Neural progenitor cell (in vitro differentiated cells): Measurements from ENCODE around the gene ECM1. TPM values are rescaled to one million over a fixed set of nuclear protein-coding genes. Genes with fewer than 3 reads are reported as not detected.
A peak's percentile ranks its signal among the peaks of the same experiment; 100 is the strongest.

Source experiments
- DNase-seq: peaks from one replicate; pipeline ENCODE4 v3.0.0-alpha.2; 2016; ENCODE audit warnings: low spot score
- H2AFZ ChIP-seq: fragments of 200-600 bp; sonication (generic); replicated peaks from 2 replicates; pipeline ENCODE4 v1.6.1; 2016; ENCODE audit warnings: antibody characterized with exemption
- H3F3A ChIP-seq: fragments of 200-600 bp; sonication (generic); 2 replicates; pipeline ENCODE4 v1.6.1; 2016; ENCODE audit warnings: antibody characterized with exemption, low read depth
- H3K27ac ChIP-seq: fragments of 200-600 bp; sonication (generic); 2 replicates; pipeline ENCODE4 v1.5.1; 2016; ENCODE audit warnings: mild to moderate bottlenecking
- H3K27me3 ChIP-seq: fragments of 200-600 bp; sonication (generic); 2 replicates; pipeline ENCODE4 v1.6.1; 2016; ENCODE audit warnings: mild to moderate bottlenecking, moderate library complexity
- H3K36me3 ChIP-seq: fragments of 200-600 bp; sonication (generic); 2 replicates; pipeline ENCODE4 v1.5.1; 2016
- H3K4me1 ChIP-seq: fragments of 200-600 bp; sonication (generic); 2 replicates; pipeline ENCODE4 v1.6.1; 2016; ENCODE audit warnings: mixed run types
- H3K4me2 ChIP-seq: fragments of 200-600 bp; sonication (generic); 2 replicates; pipeline ENCODE4 v1.6.1; 2016
- H3K4me3 ChIP-seq: fragments of 200-600 bp; sonication (generic); 2 replicates; pipeline ENCODE4 v1.5.1; 2016
- H3K79me2 ChIP-seq: fragments of 200-600 bp; sonication (generic); 2 replicates; pipeline ENCODE4 v1.6.1; 2016; ENCODE audit warnings: low read depth
- H3K9ac ChIP-seq: fragments of 200-600 bp; sonication (generic); 2 replicates; pipeline ENCODE4 v1.6.1; 2016
- H3K9me3 ChIP-seq: fragments of 200-600 bp; sonication (generic); 2 replicates; pipeline ENCODE4 v1.5.1; 2016; ENCODE audit warnings: low read depth
- H4K20me1 ChIP-seq: fragments of 200-600 bp; sonication (generic); 2 replicates; pipeline ENCODE4 v1.6.1; 2016; ENCODE audit warnings: low read depth
- H3K27ac Mint-ChIP-seq: 3 replicates; pipeline ENCODE4 v1.8.0; 2021; ENCODE audit warnings: mixed read lengths
- H3K27me3 Mint-ChIP-seq: 2 replicates; pipeline ENCODE4 v1.8.0; 2022; ENCODE audit warnings: low read depth, mild to moderate bottlenecking, inconsistent platforms, moderate library complexity, mixed read lengths; ENCODE audit not compliant: insufficient read depth
- H3K36me3 Mint-ChIP-seq: 3 replicates; pipeline ENCODE4 v1.8.0; 2021; ENCODE audit warnings: mixed read lengths
- H3K4me1 Mint-ChIP-seq: 3 replicates; pipeline ENCODE4 v1.8.0; 2021; ENCODE audit warnings: mixed read lengths
- H3K4me3 Mint-ChIP-seq: 3 replicates; pipeline ENCODE4 v1.8.0; 2021; ENCODE audit warnings: mild to moderate bottlenecking, moderate library complexity, mixed read lengths
- H3K9me3 Mint-ChIP-seq: 3 replicates; pipeline ENCODE4 v1.8.0; 2020; ENCODE audit warnings: mixed read lengths
- EZH2 ChIP-seq: fragments of 200-600 bp; sonication (generic); IDR thresholded peaks from 2 replicates; pipeline ENCODE4 v1.6.1; 2017; ENCODE audit warnings: antibody characterized with exemption, mild to moderate bottlenecking, moderate library complexity
- EZH2phosphoT487 ChIP-seq: fragments of 200-600 bp; sonication (generic); IDR thresholded peaks from 2 replicates; pipeline ENCODE4 v1.6.1; 2017; ENCODE audit warnings: antibody characterized with exemption
- total RNA-seq: library from RNA; depleted of rRNA; stranded (reverse); fragments of >200 nt; gene quantifications from 2 replicates; pipeline ENCODE4 v1.2.3, GENCODE V29; 2015; ENCODE audit warnings: low replicate concordance
- TF ChIP-seq, protein P1 (sequence below): fragments of 200-600 bp; sonication (generic); IDR thresholded peaks from 2 replicates; pipeline ENCODE4 v1.5.1; 2017; ENCODE audit warnings: antibody characterized with exemption, mild to moderate bottlenecking

ECM1 gene
- total RNA-seq, 1 donor from 2014 or later = 0.30 TPM

DNA sequence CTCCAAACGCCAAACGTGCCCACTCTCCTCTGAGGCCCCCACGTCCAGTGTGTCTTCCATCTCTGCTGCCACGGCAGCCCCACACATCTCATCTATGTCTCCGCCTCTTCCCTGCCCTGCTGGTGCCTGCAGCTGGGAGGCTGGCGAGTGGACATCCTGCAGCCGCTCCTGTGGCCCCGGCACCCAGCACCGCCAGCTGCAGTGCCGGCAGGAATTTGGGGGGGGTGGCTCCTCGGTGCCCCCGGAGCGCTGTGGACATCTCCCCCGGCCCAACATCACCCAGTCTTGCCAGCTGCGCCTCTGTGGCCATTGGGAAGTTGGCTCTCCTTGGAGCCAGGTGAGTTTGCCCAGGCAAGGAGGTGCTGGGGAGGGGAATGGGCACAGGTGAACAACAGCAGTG, 49.9 kb downstream of the ECM1 start:
- Histone ChIP-seq H3K79me2 (peaks cover 8% of the 10 kb centered on the region), H3K9ac (no peak overlapping the region), H2AFZ (no peak overlapping the region), H3F3A (peaks cover 27% of the 10 kb centered on the region), H3K27me3 (no peaks in the 10 kb centered on the region), H3K4me1 (peaks cover 20% of the 10 kb centered on the region), H4K20me1 (peaks cover 5% of the 10 kb centered on the region), H3K27ac (no peak overlapping the region), H3K4me2 (no peak overlapping the region), H3K4me3 (no peak overlapping the region), H3K36me3 (no peaks in the 10 kb centered on the region), H3K9me3 (no peaks in the 10 kb centered on the region)
- no peak overlapping the region for H3K4me3 Mint-ChIP-seq
- peaks cover 2% of the 10 kb centered on the region for H3K27me3 Mint-ChIP-seq
- no peak for DNase-seq
- H3K9me3 Mint-ChIP-seq = no peaks in the 10 kb centered on the region
- H3K4me1 Mint-ChIP-seq = peaks cover 30% of the 10 kb centered on the region
- no peak overlapping the region for H3K27ac Mint-ChIP-seq
- H3K36me3 Mint-ChIP-seq = peaks cover 2% of the 10 kb centered on the region
- TF ChIP-seq EZH2 = no peak

DNA sequence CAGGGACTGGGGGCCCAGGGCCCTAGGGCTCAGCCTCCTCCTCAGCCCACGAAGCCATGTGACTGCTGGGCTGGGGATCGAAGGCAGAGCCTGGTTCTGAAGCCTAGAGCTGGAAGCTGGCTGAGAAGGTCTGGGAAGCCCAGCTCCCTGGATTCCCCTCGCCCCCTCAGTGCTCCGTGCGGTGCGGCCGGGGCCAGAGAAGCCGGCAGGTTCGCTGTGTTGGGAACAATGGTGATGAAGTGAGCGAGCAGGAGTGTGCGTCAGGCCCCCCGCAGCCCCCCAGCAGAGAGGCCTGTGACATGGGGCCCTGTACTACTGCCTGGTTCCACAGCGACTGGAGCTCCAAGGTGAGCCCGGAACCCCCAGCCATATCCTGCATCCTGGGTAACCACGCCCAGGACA, 50.4 kb downstream of the ECM1 start:
- Histone ChIP-seq H4K20me1 (peaks cover 5% of the 10 kb centered on the region), H3K4me3 (no peak overlapping the region), H3K4me2 (no peak overlapping the region), H3K27me3 (no peaks in the 10 kb centered on the region), H2AFZ (no peak overlapping the region), H3K4me1 (peaks cover 25% of the 10 kb centered on the region), H3K79me2 (peaks cover 12% of the 10 kb centered on the region), H3K9me3 (no peaks in the 10 kb centered on the region), H3K9ac (no peak overlapping the region), H3F3A (peaks cover 32% of the 10 kb centered on the region), H3K27ac (no peak overlapping the region), H3K36me3 (no peaks in the 10 kb centered on the region)
- H3K27me3 Mint-ChIP-seq = peaks cover 2% of the 10 kb centered on the region
- no peak overlapping the region for H3K4me3 Mint-ChIP-seq
- H3K27ac Mint-ChIP-seq = no peak overlapping the region
- H3K4me1 Mint-ChIP-seq = peaks cover 35% of the 10 kb centered on the region
- no peaks in the 10 kb centered on the region for H3K9me3 Mint-ChIP-seq
- TF ChIP-seq, protein P1, sequence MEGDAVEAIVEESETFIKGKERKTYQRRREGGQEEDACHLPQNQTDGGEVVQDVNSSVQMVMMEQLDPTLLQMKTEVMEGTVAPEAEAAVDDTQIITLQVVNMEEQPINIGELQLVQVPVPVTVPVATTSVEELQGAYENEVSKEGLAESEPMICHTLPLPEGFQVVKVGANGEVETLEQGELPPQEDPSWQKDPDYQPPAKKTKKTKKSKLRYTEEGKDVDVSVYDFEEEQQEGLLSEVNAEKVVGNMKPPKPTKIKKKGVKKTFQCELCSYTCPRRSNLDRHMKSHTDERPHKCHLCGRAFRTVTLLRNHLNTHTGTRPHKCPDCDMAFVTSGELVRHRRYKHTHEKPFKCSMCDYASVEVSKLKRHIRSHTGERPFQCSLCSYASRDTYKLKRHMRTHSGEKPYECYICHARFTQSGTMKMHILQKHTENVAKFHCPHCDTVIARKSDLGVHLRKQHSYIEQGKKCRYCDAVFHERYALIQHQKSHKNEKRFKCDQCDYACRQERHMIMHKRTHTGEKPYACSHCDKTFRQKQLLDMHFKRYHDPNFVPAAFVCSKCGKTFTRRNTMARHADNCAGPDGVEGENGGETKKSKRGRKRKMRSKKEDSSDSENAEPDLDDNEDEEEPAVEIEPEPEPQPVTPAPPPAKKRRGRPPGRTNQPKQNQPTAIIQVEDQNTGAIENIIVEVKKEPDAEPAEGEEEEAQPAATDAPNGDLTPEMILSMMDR = no peak
- no peak for TF ChIP-seq EZH2phosphoT487
- TF ChIP-seq EZH2 = no peak
- peaks cover 2% of the 10 kb centered on the region for H3K36me3 Mint-ChIP-seq
- no peak for DNase-seq

DNA sequence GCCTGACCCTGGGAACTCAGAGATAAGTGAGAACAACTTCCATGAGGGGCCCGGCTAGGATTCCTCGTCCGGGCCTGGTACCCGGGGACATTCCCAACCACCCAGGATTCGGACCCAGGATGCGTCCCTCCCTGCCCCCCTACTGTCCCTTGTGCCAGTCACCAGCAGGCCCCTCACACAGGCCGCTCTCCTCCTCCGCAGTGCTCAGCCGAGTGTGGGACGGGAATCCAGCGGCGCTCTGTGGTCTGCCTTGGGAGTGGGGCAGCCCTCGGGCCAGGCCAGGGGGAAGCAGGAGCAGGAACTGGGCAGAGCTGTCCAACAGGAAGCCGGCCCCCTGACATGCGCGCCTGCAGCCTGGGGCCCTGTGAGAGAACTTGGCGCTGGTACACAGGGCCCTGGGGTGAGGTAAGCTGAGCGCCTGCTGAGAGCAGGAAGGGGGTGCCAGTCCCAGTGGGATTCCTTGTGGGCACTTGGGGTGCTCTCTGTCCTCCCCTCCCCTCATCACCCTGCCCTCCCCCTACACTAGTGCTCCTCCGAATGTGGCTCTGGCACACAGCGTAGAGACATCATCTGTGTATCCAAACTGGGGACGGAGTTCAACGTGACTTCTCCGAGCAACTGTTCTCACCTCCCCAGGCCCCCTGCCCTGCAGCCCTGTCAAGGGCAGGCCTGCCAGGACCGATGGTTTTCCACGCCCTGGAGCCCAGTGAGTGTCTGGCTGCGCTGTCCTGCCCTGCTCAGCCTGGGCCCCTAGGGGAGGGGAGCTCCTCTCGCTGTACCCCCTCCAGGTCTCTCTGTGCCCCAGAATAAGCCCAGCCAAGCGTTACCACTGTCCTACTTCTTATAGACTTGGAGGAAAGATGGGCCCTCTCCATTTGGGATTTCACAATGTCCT, 51.1 kb downstream of the ECM1 start:
- DNase-seq = no peak
- H4K20me1 ChIP-seq = peaks cover 5% of the 10 kb centered on the region
- Mint-ChIP-seq H3K9me3 (no peaks in the 10 kb centered on the region), H3K4me3 (no peak overlapping the region), H3K27me3 (no peaks in the 10 kb centered on the region), H3K36me3 (peaks cover 2% of the 10 kb centered on the region), H3K27ac (no peak overlapping the region), H3K4me1 (peaks cover 42% of the 10 kb centered on the region)
- peaks cover 31% of the 10 kb centered on the region for H3K4me1 ChIP-seq
- no peaks in the 10 kb centered on the region for H3K27me3 ChIP-seq
- TF ChIP-seq, protein P1 = no peak
- TF ChIP-seq EZH2phosphoT487 = no peak
- H3K4me2 ChIP-seq = no peak overlapping the region
- H3K36me3 ChIP-seq = no peaks in the 10 kb centered on the region
- no peak overlapping the region for H3K9ac ChIP-seq
- peaks cover 19% of the 10 kb centered on the region for H3K79me2 ChIP-seq
- no peak overlapping the region for H3K4me3 ChIP-seq
- H3F3A ChIP-seq = peaks cover 38% of the 10 kb centered on the region
- H3K9me3 ChIP-seq = no peaks in the 10 kb centered on the region
- H3K27ac ChIP-seq = no peak overlapping the region
- H2AFZ ChIP-seq = no peak overlapping the region

DNA sequence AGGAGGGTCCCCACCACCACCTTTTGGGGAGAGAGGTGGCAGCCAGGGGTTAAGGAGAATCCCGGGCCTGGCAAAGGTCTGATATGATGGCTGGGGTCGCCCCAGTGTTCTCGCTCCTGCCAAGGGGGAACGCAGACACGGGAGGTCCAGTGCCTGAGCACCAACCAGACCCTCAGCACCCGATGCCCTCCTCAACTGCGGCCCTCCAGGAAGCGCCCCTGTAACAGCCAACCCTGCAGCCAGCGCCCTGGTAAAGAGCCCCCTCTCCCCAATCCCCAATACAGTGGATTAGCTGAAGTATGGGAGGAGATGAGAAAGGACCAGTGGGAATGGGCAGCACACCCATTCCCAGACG, 51.7 kb downstream of the ECM1 start:
- Histone ChIP-seq H2AFZ (no peak overlapping the region), H3K27ac (no peak overlapping the region), H3K4me2 (no peak overlapping the region), H3K4me3 (no peak overlapping the region), H3K79me2 (peaks cover 25% of the 10 kb centered on the region), H3K36me3 (no peaks in the 10 kb centered on the region), H3K9me3 (no peaks in the 10 kb centered on the region), H3K4me1 (peaks cover 31% of the 10 kb centered on the region), H3K27me3 (no peaks in the 10 kb centered on the region), H3K9ac (no peak overlapping the region), H4K20me1 (peaks cover 5% of the 10 kb centered on the region), H3F3A (peaks cover 38% of the 10 kb centered on the region)
- peaks cover 44% of the 10 kb centered on the region for H3K4me1 Mint-ChIP-seq
- peak overlapping the region; percentile 63 for H3K27ac Mint-ChIP-seq
- H3K27me3 Mint-ChIP-seq = no peaks in the 10 kb centered on the region
- H3K36me3 Mint-ChIP-seq = peaks cover 2% of the 10 kb centered on the region
- H3K9me3 Mint-ChIP-seq = no peaks in the 10 kb centered on the region
- no peak for TF ChIP-seq EZH2phosphoT487
- TF ChIP-seq EZH2 = no peak
- TF ChIP-seq, protein P1 = no peak
- no peak for DNase-seq
- no peak overlapping the region for H3K4me3 Mint-ChIP-seq
